K562 (cell line): ENCODE measurements around the gene CCDC50. TPM values are rescaled to one million over a fixed set of nuclear protein-coding genes. Genes with fewer than 3 reads are reported as not detected.

ENCODE experiments used
- ATAC-seq: fragments of 200-7000 bp; cut with Tn5 transposase; 3 replicates; pipeline ENCODE4 v1.9.1; 2020; ENCODE audit warnings: moderate library complexity
- BruUV-seq: library from RNA; stranded (reverse); fragments of 400-500 nt; replicated peaks from 2 replicates; lab custom pipeline; 2021; lab: Mats Ljungman, UMichigan
- CTCF ChIA-PET: fragments of 300-600 bp; formaldehyde crosslinking; extraction: SDS; loops from one replicate; lab custom pipeline; 2021; ENCODE audit warnings: low intra/inter-chr PET ratio; lab: Yijun Ruan, JAX
- POLR2A ChIA-PET: fragments of 300-600, 350-650 bp; sonication (Branson Sonifier 250); formaldehyde crosslinking; extraction: SDS; loops from one replicate; lab custom pipeline; 2021; ENCODE audit warnings: antibody characterized with exemption, inconsistent platforms; lab: Yijun Ruan, JAX
- DNase-seq, 4 experiments: peaks; one replicate each; pipeline versions ENCODE4 v3.0.0 to v3.0.0-alpha.2; 2011 to 2018; ENCODE audit warnings: low spot score in 3 of 4, mixed read lengths in 3 of 4; ENCODE audit errors: extremely low read depth in 1 of 4
- FAIRE-seq: peaks from 2 replicates; lab custom pipeline; 2011; peaks lifted over from hg19 to GRCh38; lab: Jason Lieb, UNC
- H2AFZ ChIP-seq: 2 replicates; pipeline ENCODE4 v1.6.0; 2011; ENCODE audit warnings: low read depth, low read length, control low read depth, inconsistent platforms
- H3K27ac ChIP-seq: fragments of 200-600 bp; 3 replicates; pipeline ENCODE4 v1.8.0; 2011; ENCODE audit warnings: low read depth, mild to moderate bottlenecking, control low read depth, inconsistent platforms, low read length, moderate library complexity, mixed read lengths; ENCODE audit errors: extremely low read depth
- H3K27me3 ChIP-seq, 2 experiments: fragments of 300-600 bp in 1 of 2; 2 replicates in 1 of 2; 3 replicates in 1 of 2; pipeline versions ENCODE4 v1.6.0 to v1.8.0; 2011; ENCODE audit warnings: inconsistent platforms in 2 of 2, low read length in 2 of 2, mild to moderate bottlenecking in 1 of 2, mixed read lengths in 1 of 2, moderate library complexity in 1 of 2; ENCODE audit not compliant: control insufficient read depth in 2 of 2, insufficient read depth in 2 of 2
- H3K36me3 ChIP-seq: fragments of 300-600 bp; 3 replicates; pipeline ENCODE4 v1.8.0; 2011; ENCODE audit warnings: mild to moderate bottlenecking, low read length, inconsistent platforms; ENCODE audit not compliant: control insufficient read depth, insufficient read depth
- H3K4me1 ChIP-seq, 2 experiments: fragments of 200-600 bp in 1 of 2; replicated peaks in 1 of 2; 2 replicates in 1 of 2; 3 replicates in 1 of 2; pipeline versions ENCODE4 v1.5.1 to v1.8.0; 2011; ENCODE audit warnings: inconsistent platforms in 2 of 2, low read length in 2 of 2, mild to moderate bottlenecking in 1 of 2, mixed read lengths in 1 of 2, moderate library complexity in 1 of 2; ENCODE audit not compliant: control insufficient read depth in 2 of 2, insufficient read depth in 2 of 2
- H3K4me2 ChIP-seq: 2 replicates; pipeline ENCODE4 v1.6.1; 2011; ENCODE audit warnings: low read length, control low read depth, inconsistent platforms, mixed read lengths; ENCODE audit not compliant: insufficient read depth
- H3K4me3 ChIP-seq: fragments of 200-600 bp; sonication (generic), shearing (Covaris generic); 2 replicates; pipeline ENCODE4 v1.5.1; 2016; ENCODE audit warnings: control low read depth, inconsistent platforms
- H3K79me2 ChIP-seq: fragments of 200-600 bp; 3 replicates; pipeline ENCODE4 v1.8.0; 2011; ENCODE audit warnings: low read length, inconsistent platforms; ENCODE audit not compliant: control insufficient read depth, insufficient read depth
- H3K9ac ChIP-seq, 2 experiments: 2 replicates each; pipeline versions ENCODE4 v1.6.0 to v1.6.1; 2011; ENCODE audit warnings: low read depth in 2 of 2, low read length in 2 of 2, control low read depth in 1 of 2, inconsistent platforms in 1 of 2, mild to moderate bottlenecking in 1 of 2, mixed read lengths in 1 of 2; ENCODE audit not compliant: insufficient read depth in 1 of 2
- H3K9me1 ChIP-seq: one replicate; pipeline ENCODE4 v1.6.0; 2011; ENCODE audit warnings: inconsistent platforms, mild to moderate bottlenecking, low read length, moderate library complexity; ENCODE audit not compliant: control insufficient read depth, insufficient read depth
- H3K9me3 ChIP-seq: replicated peaks from 2 replicates; pipeline ENCODE4 v1.5.1; 2011; ENCODE audit warnings: low read depth, low read length, inconsistent platforms; ENCODE audit not compliant: control insufficient read depth, insufficient read depth
- H4K20me1 ChIP-seq: replicated peaks from 2 replicates; pipeline ENCODE4 v1.6.1; 2011; ENCODE audit warnings: low read length, inconsistent platforms, mixed read lengths; ENCODE audit not compliant: control insufficient read depth, insufficient read depth
- EP400 ChIP-seq: fragments of 450-650 bp; IDR thresholded peaks from 2 replicates; pipeline ENCODE4 v1.6.1; 2017; ENCODE audit warnings: antibody characterized with exemption, mild to moderate bottlenecking, moderate library complexity
- MEIS2 ChIP-seq: fragments of 450-650 bp; IDR thresholded peaks from 2 replicates; pipeline ENCODE4 v1.6.1; 2014; ENCODE audit warnings: mild to moderate bottlenecking; ENCODE audit not compliant: partially characterized antibody
- PBX2 ChIP-seq, 2 experiments: IDR thresholded peaks in 1 of 2; conservative IDR thresholded peaks in 1 of 2; 2 replicates each; pipeline ENCODE4 v1.6.1; 2016; ENCODE audit warnings: low read depth in 2 of 2, mild to moderate bottlenecking in 1 of 2, missing compliant biosample characterization in 1 of 2, missing genetic modification characterization in 1 of 2, moderate library complexity in 1 of 2
- PKNOX1 ChIP-seq: fragments of 450-650 bp; IDR thresholded peaks from 2 replicates; pipeline ENCODE4 v1.6.1; 2016
- THRAP3 ChIP-seq: fragments of 450-650 bp; IDR thresholded peaks from 2 replicates; pipeline ENCODE4 v1.6.1; 2016; ENCODE audit warnings: mild to moderate bottlenecking, inconsistent platforms, borderline replicate concordance
- ZNF134 ChIP-seq: fragments of 250-450 bp; sonication (Bioruptor Pico); conservative IDR thresholded peaks from 2 replicates; pipeline ENCODE4 v1.4.0; 2020
- ZNF668 ChIP-seq: fragments of 250-450 bp; sonication (Bioruptor Pico); IDR thresholded peaks from 2 replicates; pipeline ENCODE4 v1.8.0; 2022; ENCODE audit warnings: mild to moderate bottlenecking, inconsistent platforms
- ZNF77 ChIP-seq: fragments of 250-450 bp; sonication (Bioruptor Pico); IDR thresholded peaks from 2 replicates; pipeline ENCODE4 v1.5.0; 2020
- WGBS: fragments of 100-300 bp; shearing (Covaris generic); methylation state at CpG from one replicate; pipeline ENCODE4 v1.1.6; 2016; ENCODE audit warnings: low coverage, mixed read lengths; ENCODE audit not compliant: insufficient coverage; ENCODE audit errors: missing lambda C conversion rate; 5-methylcytosine and 5-hydroxymethylcytosine counted together
- in situ Hi-C: fragments of 300-500 bp; cut with MboI; formaldehyde crosslinking; loops from 4 replicates; pipeline ENCODE4 v1.15.0; 2018; ENCODE audit warnings: inconsistent platforms, mixed read lengths
- intact Hi-C: fragments of 100-400 bp; cut with micrococcal nuclease; formaldehyde crosslinking; loops from 2 replicates; pipeline ENCODE4 v1.14.2; 2022
- polyA plus RNA-seq, 8 experiments: library from polyadenylated mRNA; depleted of rRNA in 4 of 8; stranded (reverse) in 5 of 8; unstranded in 3 of 8; fragments of >200 nt; fragmentation: Nextera tagmentation in 2 of 8; fragmentation: Illumina TruSeq in 1 of 8; extraction: Ambion mirVana in 2 of 8; extraction: Trizol in 1 of 8; gene quantifications; 2 replicates each; pipeline versions ENCODE4 v1.2.1 to v1.2.3, GENCODE V29; 2011 to 2014; ENCODE audit warnings: inconsistent platforms in 1 of 8, missing spikeins in 1 of 8
- total RNA-seq, 7 experiments: library from RNA; depleted of rRNA in 6 of 7; stranded (reverse); fragments of >200 nt in 6 of 7; fragmentation: Illumina TruSeq in 2 of 7; extraction: Trizol in 2 of 7; gene quantifications; 2 replicates each; pipeline versions ENCODE4 v1.2.1 to v1.2.3, GENCODE V29; 2011 to 2021; ENCODE audit warnings: low replicate concordance in 1 of 7

Gene CCDC50
- total and polyA plus RNA-seq, 9 of the 15 experiments (the other 6 are each of a cell fraction or from before 2014, with no cell fraction given), result 8.4 to 63.4 (median 40.4) TPM

- TF ChIP-seq PKNOX1 (peak; percentile 63), EP400 (no peak), ZNF77 (CRISPR knock-in tag) (no peak), THRAP3 (no peak), ZNF134 (CRISPR knock-in tag) (no peak)
These were observed 34.9 kb upstream of the CCDC50 start (continued) for GRCh38 chr3:191294291-191294690.

GRCh38 chr3:191296041-191296541, 33.1 kb upstream of the CCDC50 start:
- no TSS peak for BruUV-seq
- H3K36me3 ChIP-seq, result no peaks in the 10 kb centered on the region
- ChIA-PET POLR2A (no interaction called here), CTCF (no interaction called here)
- no peak for DNase-seq
- no peak for FAIRE-seq
- H4K20me1 ChIP-seq, result no peaks in the 10 kb centered on the region
- no peak overlapping the region for H3K4me3 ChIP-seq
- ATAC-seq, result no peak
- TF ChIP-seq PBX2 (CRISPR knock-in tag; IDR thresholded peaks at IDR 0.05; ENCODE audit: low read depth), result no peak
- 0 out of 2 replicates have a peak, but pooled peaks have one; percentile 19 for TF ChIP-seq PBX2 (tag; conservative IDR thresholded peaks at IDR 0.05; ENCODE audit: low read depth)
- peak; percentile 15 for TF ChIP-seq MEIS2
- TF ChIP-seq ZNF668 (CRISPR knock-in tag), result no peak
- no peak overlapping the region for H3K27ac ChIP-seq
- 0 out of 5 replicates have a peak, but pooled peaks cover 0 to 3% of the 10 kb centered on the region in 2 experiments for H3K27me3 ChIP-seq
- WGBS, result 0% methylated on average over 4 of the region's 4 CpGs
- no peak overlapping the region for H3K9ac ChIP-seq
- H2AFZ ChIP-seq, result no peak overlapping the region
- H3K4me2 ChIP-seq, result no peak overlapping the region
- no peaks in the 10 kb centered on the region; a peak in 1 of 5 replicates for H3K4me1 ChIP-seq
- in situ Hi-C loops, result no loop called here
- intact Hi-C loops, result no loop called here
- no peaks in the 10 kb centered on the region for H3K9me1 ChIP-seq
- H3K79me2 ChIP-seq, result no peaks in the 10 kb centered on the region
- H3K9me3 ChIP-seq, result no peaks in the 10 kb centered on the region
